ENCODE measurements around the gene AAGAB. TPM values are rescaled to one million over a fixed set of nuclear protein-coding genes. Genes with fewer than 3 reads are reported as not detected.

The AAGAB gene
- total RNA-seq, 1 experiment from 2014 or later, result 40.1 TPM

- no CpG with 5 or more reads among the region's 8 CpGs for WGBS (ENCODE audit: extremely low coverage, insufficient read length, low lambda C conversion rate)
- H3K9ac ChIP-seq (ENCODE audit: extremely low read depth, insufficient read length, low read length), result no peak overlapping the region
- H3K79me2 ChIP-seq (ENCODE audit: insufficient read depth, low read length), result no peaks in the 10 kb centered on the region
- no peaks in the 10 kb centered on the region for H3K23me2 ChIP-seq (ENCODE audit: insufficient read length, low read depth, low read length, poor library complexity, severe bottlenecking)
- H4K91ac ChIP-seq (ENCODE audit: insufficient read length, low read depth, low read length), result no peak overlapping the region
- H4K5ac ChIP-seq (ENCODE audit: insufficient read length, low read depth, low read length), result no peak overlapping the region
- H4K20me1 ChIP-seq (ENCODE audit: control insufficient read depth, insufficient read depth, insufficient read length), result no peaks in the 10 kb centered on the region
- H3K56ac ChIP-seq (ENCODE audit: insufficient read length, low read depth, low read length), result no peak overlapping the region
- H3K14ac ChIP-seq (ENCODE audit: insufficient read depth, low read length), result no peak overlapping the region
- Mint-ChIP-seq H3K4me3 (no peak overlapping the region), H3K4me1 (peaks cover 9 to 18% of the 10 kb centered on the region in 2 experiments), H3K9me3 (no peaks in the 10 kb centered on the region), H3K27me3 (ENCODE audit: low read depth) (no peaks in the 10 kb centered on the region), H3K27ac (peak overlapping the region in 1 of 3 experiments; percentile 10; a peak in 3 of 7 replicates), H3K36me3 (ENCODE audit: insufficient read depth in 1 of 3, low read depth in 3 of 3) (peaks cover 0 to 29% (median 4%) of the 10 kb centered on the region in 3 experiments; a peak in 5 of 7 replicates)
- H3K79me1 ChIP-seq (ENCODE audit: insufficient read depth, low read depth, low read length, poor library complexity, severe bottlenecking), result no peaks in the 10 kb centered on the region
- no peak for DNase-seq
- H3K27ac ChIP-seq (ENCODE audit: insufficient read length, low read depth, low read length), result no peak overlapping the region
- no peak overlapping the region for H2BK120ac ChIP-seq (ENCODE audit: low read depth, low read length, poor library complexity, severe bottlenecking)
- H2AFZ ChIP-seq (ENCODE audit: low read length), result no peak overlapping the region
- H3K4ac ChIP-seq (ENCODE audit: low read depth, low read length), result no peak overlapping the region
- H4K8ac ChIP-seq (replicated peaks; ENCODE audit: insufficient read length, low read depth, low read length), result no peak overlapping the region
- H2AK5ac ChIP-seq (ENCODE audit: insufficient read length, low read length), result no peak overlapping the region
- H3K27me3 ChIP-seq (ENCODE audit: insufficient read depth, low read length), result no peaks in the 10 kb centered on the region
- no peaks in the 10 kb centered on the region for H3K9me3 ChIP-seq (ENCODE audit: control insufficient read depth, low read depth, low read length)
- no peak overlapping the region for H2BK12ac ChIP-seq (ENCODE audit: insufficient read length, low read depth, low read length)
- no peak overlapping the region for H3K23ac ChIP-seq (ENCODE audit: insufficient read length, low read depth, low read length)
- no peak overlapping the region for H2BK20ac ChIP-seq (ENCODE audit: low read depth, low read length, poor library complexity, severe bottlenecking)
- TF ChIP-seq CTCF (conservative IDR thresholded peaks at IDR 0.05), result no peak
- no peak overlapping the region for H2BK15ac ChIP-seq (ENCODE audit: low read depth, low read length)
- peaks cover 8% of the 10 kb centered on the region; the same call in 1 of the 2 replicates for H3K4me1 ChIP-seq (ENCODE audit: insufficient read depth, low read length)
- no peak overlapping the region for H3T11ph ChIP-seq (ENCODE audit: low read length)
- H3K4me2 ChIP-seq (ENCODE audit: insufficient read depth, insufficient read length, low read length), result no peak overlapping the region
- no peak overlapping the region for H2BK5ac ChIP-seq (ENCODE audit: insufficient read length, low read length)
- H3K18ac ChIP-seq (ENCODE audit: insufficient read length, low read depth, low read length), result no peak overlapping the region
Observed at GRCh38 chr15:67196672-67197363, 57.6 kb downstream of the AAGAB start.
